Immature natural killer cell (primary cell): ENCODE data around the gene TMTC2. TPM values are rescaled to one million over a fixed set of nuclear protein-coding genes. Genes with fewer than 3 reads are reported as not detected.

Source experiments
- DNase-seq, 3 donors: peaks; one replicate each; pipeline ENCODE4 v3.0.0; 2022; ENCODE audit warnings: mixed read lengths in 1 of 3
- H3K27ac Mint-ChIP-seq, 6 donors: one replicate each; pipeline ENCODE4 v1.8.0; 2020; ENCODE audit warnings: mixed read lengths in 6 of 6, mild to moderate bottlenecking in 5 of 6, inconsistent platforms in 4 of 6, moderate library complexity in 3 of 6
- H3K27me3 Mint-ChIP-seq, 3 donors: one replicate each; pipeline ENCODE4 v1.8.0; 2020 to 2021; ENCODE audit warnings: low read depth in 3 of 3, mild to moderate bottlenecking in 3 of 3, mixed read lengths in 3 of 3, moderate library complexity in 3 of 3, inconsistent platforms in 1 of 3
- H3K36me3 Mint-ChIP-seq, 3 donors: one replicate each; pipeline ENCODE4 v1.8.0; 2020; ENCODE audit warnings: mixed read lengths in 3 of 3, inconsistent platforms in 2 of 3, mild to moderate bottlenecking in 2 of 3
- H3K4me1 Mint-ChIP-seq, 2 donors: one replicate each; pipeline ENCODE4 v1.8.0; 2020; ENCODE audit warnings: inconsistent platforms in 2 of 2, mild to moderate bottlenecking in 2 of 2, mixed read lengths in 2 of 2, moderate library complexity in 1 of 2
- H3K4me3 Mint-ChIP-seq, 5 donors: one replicate each; pipeline ENCODE4 v1.8.0; 2020; ENCODE audit warnings: mild to moderate bottlenecking in 5 of 5, mixed read lengths in 5 of 5, inconsistent platforms in 3 of 5, moderate library complexity in 3 of 5
- H3K9me3 Mint-ChIP-seq, 6 donors: one replicate each; pipeline ENCODE4 v1.8.0; 2020; ENCODE audit warnings: mild to moderate bottlenecking in 6 of 6, mixed read lengths in 6 of 6, inconsistent platforms in 4 of 6, moderate library complexity in 3 of 6
- polyA plus RNA-seq, 3 donors: library from polyadenylated mRNA; unstranded; fragments of 300-500 nt; fragmentation: Illumina TruSeq; gene quantifications; one replicate each; pipeline ENCODE4 v1.2.3, GENCODE V29; 2021

TMTC2 gene
- polyA plus RNA-seq, 3 donors from 2014 or later = not detected

DNA sequence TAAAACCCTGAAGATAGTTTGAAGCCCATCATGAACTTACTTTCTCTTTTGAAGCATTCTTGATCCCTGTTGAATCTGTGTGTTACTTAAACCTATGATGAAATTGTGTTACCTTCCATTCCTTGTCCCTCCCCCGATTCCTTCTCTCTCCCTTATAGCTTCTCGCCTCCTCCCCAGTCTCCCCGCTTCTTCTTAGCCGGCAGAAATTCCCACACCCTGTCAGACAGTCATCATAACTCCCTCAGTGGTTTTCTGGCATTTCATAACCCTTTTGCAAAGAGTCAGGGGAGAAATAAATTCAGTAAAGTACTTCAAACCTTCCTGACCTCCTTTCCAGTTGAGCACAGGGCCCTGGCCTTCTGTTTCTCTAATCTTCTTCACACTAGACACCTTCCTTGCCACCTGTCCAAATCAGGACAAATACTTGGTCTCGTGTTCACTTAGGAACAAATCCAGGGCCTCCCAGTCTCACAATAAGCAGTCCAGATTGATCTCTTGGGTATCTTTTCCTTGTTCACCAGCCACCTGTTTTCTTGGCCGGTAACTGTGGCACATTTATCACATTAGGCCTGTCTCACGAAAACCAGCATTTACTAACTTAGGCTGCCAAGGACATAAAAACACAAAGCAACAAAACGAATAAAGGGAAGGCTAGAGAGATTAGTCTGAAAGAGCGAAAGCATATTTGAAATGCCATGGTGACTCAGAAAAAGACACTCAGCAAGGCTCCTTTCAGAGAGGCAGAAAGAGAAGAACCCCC, 355.9 kb downstream of the TMTC2 start:
- H3K27ac Mint-ChIP-seq = no peak overlapping the region
- H3K36me3 Mint-ChIP-seq = no peaks in the 10 kb centered on the region

GRCh38 chr12:83044736-83045135, 358.0 kb downstream of the TMTC2 start:
- no peaks in the 10 kb centered on the region for H3K4me1 Mint-ChIP-seq
- no peaks in the 10 kb centered on the region for H3K36me3 Mint-ChIP-seq
- DNase-seq = no peak
- no peak overlapping the region for H3K27ac Mint-ChIP-seq
- H3K9me3 Mint-ChIP-seq = peaks cover 0 to 26% (median 11%) of the 10 kb centered on the region in 6 donors
- no peak overlapping the region for H3K4me3 Mint-ChIP-seq
- H3K27me3 Mint-ChIP-seq = peaks cover 0 to 3% (median 0%) of the 10 kb centered on the region in 3 donors

More for the DNA sequence above, 355.9 kb downstream of the TMTC2 start:
- no peak for DNase-seq
- H3K4me1 Mint-ChIP-seq = no peaks in the 10 kb centered on the region
- peaks cover 0 to 4% (median 0%) of the 10 kb centered on the region in 3 donors for H3K27me3 Mint-ChIP-seq
- H3K9me3 Mint-ChIP-seq = peaks cover 0 to 24% (median 11%) of the 10 kb centered on the region in 6 donors
- H3K4me3 Mint-ChIP-seq = no peak overlapping the region

GRCh38 chr12:83046019-83046418, 359.3 kb downstream of the TMTC2 start:
- Mint-ChIP-seq H3K27me3 (peaks cover 0 to 3% (median 0%) of the 10 kb centered on the region in 3 donors), H3K36me3 (peaks cover 0 to under 1% (median 0%) of the 10 kb centered on the region in 3 donors)

GRCh38 chr12:83049306-83049705, 362.6 kb downstream of the TMTC2 start:
- Mint-ChIP-seq H3K27ac (no peak overlapping the region), H3K36me3 (peaks cover 0 to 5% (median 0%) of the 10 kb centered on the region in 3 donors), H3K27me3 (no peaks in the 10 kb centered on the region), H3K4me1 (no peaks in the 10 kb centered on the region), H3K9me3 (peaks cover 0 to 25% (median 4%) of the 10 kb centered on the region in 6 donors), H3K4me3 (no peak overlapping the region)
- no peak for DNase-seq

More at GRCh38 chr12:83046019-83046418, 359.3 kb downstream of the TMTC2 start:
- Mint-ChIP-seq H3K4me3 (no peak overlapping the region), H3K9me3 (peaks cover 0 to 20% (median 7%) of the 10 kb centered on the region in 6 donors), H3K4me1 (no peaks in the 10 kb centered on the region), H3K27ac (no peak overlapping the region)
- DNase-seq = no peak

DNA sequence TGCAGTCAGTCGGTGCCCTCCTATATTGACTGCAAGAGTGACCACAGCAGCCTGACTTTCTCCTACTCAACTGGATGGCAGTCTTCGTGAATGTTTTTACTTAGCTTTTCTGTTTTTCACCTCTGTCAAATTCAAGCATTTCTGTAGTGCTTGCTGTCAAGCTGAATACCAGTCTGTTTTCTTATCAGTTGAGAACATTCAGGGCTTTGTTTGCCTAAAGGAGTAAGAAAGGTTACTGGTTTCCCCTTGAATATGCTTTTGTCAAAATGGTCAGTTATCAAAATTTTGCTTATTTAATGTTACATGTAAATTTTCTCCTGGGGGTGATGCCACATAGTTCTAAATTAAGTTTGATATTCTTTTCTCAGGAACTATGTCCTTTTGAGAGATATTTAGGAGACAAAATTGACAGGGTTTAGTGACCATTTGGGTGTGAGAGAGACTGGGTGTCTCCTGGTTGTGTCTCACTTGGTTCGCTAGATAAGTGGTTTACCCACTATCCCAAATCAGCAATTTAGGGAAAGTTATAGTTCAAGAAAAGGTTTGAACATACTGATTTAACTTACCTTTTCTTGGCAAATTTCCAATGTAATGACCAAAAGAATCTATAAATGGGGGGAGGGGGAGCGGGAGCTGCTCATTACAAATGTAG, 366.3 kb downstream of the TMTC2 start:
- Mint-ChIP-seq H3K9me3 (peaks cover 0 to 14% (median 4%) of the 10 kb centered on the region in 6 donors), H3K4me3 (no peak overlapping the region), H3K4me1 (no peaks in the 10 kb centered on the region), H3K27ac (no peak overlapping the region), H3K36me3 (peaks cover 0 to 10% (median 0%) of the 10 kb centered on the region in 3 donors), H3K27me3 (no peaks in the 10 kb centered on the region)
- no peak for DNase-seq

GRCh38 chr12:83057436-83057835, 370.7 kb downstream of the TMTC2 start:
- Mint-ChIP-seq H3K27ac (no peak overlapping the region), H3K27me3 (no peaks in the 10 kb centered on the region), H3K36me3 (peaks cover 0 to 5% (median 0%) of the 10 kb centered on the region in 3 donors), H3K9me3 (peaks cover 0 to 17% (median 2%) of the 10 kb centered on the region in 6 donors), H3K4me3 (no peak overlapping the region), H3K4me1 (no peaks in the 10 kb centered on the region)
- DNase-seq = no peak

DNA sequence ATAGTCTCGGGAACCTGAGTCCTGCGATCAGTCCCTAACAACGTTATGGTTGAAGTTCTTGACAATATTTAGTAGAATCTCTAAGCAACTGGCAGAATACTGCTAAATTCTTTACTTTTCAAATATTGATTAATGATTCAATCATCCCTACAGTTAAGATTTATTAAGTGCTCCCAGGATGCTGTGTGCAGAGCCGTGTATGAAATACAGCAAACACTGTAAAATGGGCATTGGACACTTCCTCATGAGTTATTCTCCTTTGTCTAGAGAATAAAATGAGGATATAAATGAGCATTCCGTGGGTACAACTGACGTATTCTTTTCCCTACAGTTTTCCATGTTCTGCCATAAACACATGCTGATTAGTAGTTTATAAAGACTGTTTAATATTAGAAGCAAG, 372.4 kb downstream of the TMTC2 start:
- H3K9me3 Mint-ChIP-seq = peaks cover 0 to 24% (median 2%) of the 10 kb centered on the region in 6 donors
- peaks cover 0 to 5% (median 0%) of the 10 kb centered on the region in 3 donors for H3K36me3 Mint-ChIP-seq
- no peak overlapping the region for H3K4me3 Mint-ChIP-seq
- no peak for DNase-seq
- H3K27me3 Mint-ChIP-seq = no peaks in the 10 kb centered on the region
- no peaks in the 10 kb centered on the region for H3K4me1 Mint-ChIP-seq
- H3K27ac Mint-ChIP-seq = no peak overlapping the region

- Mint-ChIP-seq H3K4me3 (no peak overlapping the region), H3K27me3 (no peaks in the 10 kb centered on the region), H3K4me1 (no peaks in the 10 kb centered on the region), H3K27ac (no peak overlapping the region), H3K9me3 (peaks cover 4 to 37% (median 6%) of the 10 kb centered on the region in 6 donors), H3K36me3 (no peaks in the 10 kb centered on the region)
- no peak for DNase-seq
These were observed 378.9 kb downstream of the TMTC2 start for GRCh38 chr12:83065562-83065961.

DNA sequence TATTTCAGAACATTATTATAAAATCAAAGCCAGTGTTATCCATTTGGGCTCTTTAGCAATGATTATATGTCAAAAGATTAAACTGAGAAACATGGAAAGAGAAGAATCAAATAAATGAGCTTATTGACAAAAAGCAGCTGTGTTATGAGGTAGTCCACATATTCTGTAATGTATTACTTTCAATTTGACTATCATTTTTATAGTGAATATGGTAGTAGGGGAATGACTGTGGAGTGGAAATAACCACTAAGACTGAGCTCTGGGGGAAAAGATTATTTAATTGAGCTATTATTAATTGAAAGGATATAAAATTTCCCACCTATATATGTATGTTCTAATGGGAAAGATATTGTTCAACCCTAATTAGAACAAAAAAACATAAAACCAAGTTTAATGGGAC, 381.3 kb downstream of the TMTC2 start:
- no peak for DNase-seq
- no peaks in the 10 kb centered on the region for H3K27me3 Mint-ChIP-seq
- no peaks in the 10 kb centered on the region for H3K4me1 Mint-ChIP-seq
- peaks cover 10 to 49% (median 17%) of the 10 kb centered on the region in 6 donors for H3K9me3 Mint-ChIP-seq
- H3K27ac Mint-ChIP-seq = no peak overlapping the region
- no peak overlapping the region for H3K4me3 Mint-ChIP-seq
- no peaks in the 10 kb centered on the region for H3K36me3 Mint-ChIP-seq

DNA sequence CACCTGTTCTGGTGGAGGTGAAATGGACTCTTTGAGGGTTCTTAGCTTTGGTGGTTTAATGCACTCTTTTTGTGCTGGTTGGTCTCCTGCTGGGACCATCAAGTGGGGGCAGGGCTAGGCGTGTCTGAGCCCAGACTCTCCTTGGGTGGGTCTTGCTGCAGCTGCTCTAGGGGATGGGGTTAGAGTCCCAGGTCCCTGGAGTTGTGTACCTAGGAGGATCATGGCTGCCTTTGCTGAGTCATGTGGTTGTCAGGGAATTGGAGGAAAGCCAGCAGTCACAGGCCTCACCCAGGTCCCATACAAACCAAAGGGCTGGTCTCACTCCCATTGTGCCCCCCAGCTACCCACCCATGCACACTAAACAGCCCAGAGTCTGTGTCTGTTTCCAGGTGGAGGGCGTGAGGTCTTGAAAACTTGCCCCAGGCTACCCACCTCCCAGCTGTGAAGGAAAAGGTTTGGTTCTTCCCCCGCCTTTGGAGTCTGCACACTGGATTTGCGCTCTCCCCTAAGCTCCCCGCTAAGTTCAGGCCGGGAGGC, 387.7 kb downstream of the TMTC2 start:
- Mint-ChIP-seq H3K4me1 (no peaks in the 10 kb centered on the region), H3K27ac (no peak overlapping the region), H3K36me3 (peaks cover 0 to 11% (median 4%) of the 10 kb centered on the region in 3 donors), H3K9me3 (peaks cover 17 to 49% (median 32%) of the 10 kb centered on the region in 6 donors), H3K4me3 (no peak overlapping the region), H3K27me3 (peaks cover 0 to 2% (median 0%) of the 10 kb centered on the region in 3 donors)
- DNase-seq = no peak

GRCh38 chr12:83075471-83075870, 388.8 kb downstream of the TMTC2 start:
- peaks cover 0 to 2% (median 0%) of the 10 kb centered on the region in 3 donors for H3K27me3 Mint-ChIP-seq
- H3K4me3 Mint-ChIP-seq = no peak overlapping the region
- DNase-seq = no peak
- H3K36me3 Mint-ChIP-seq = peaks cover 0 to 11% (median 4%) of the 10 kb centered on the region in 3 donors
- no peaks in the 10 kb centered on the region for H3K4me1 Mint-ChIP-seq
- no peak overlapping the region for H3K27ac Mint-ChIP-seq
- H3K9me3 Mint-ChIP-seq = peaks cover 17 to 53% (median 30%) of the 10 kb centered on the region in 6 donors

GRCh38 chr12:83077041-83077440, 390.3 kb downstream of the TMTC2 start:
- no peaks in the 10 kb centered on the region for H3K4me1 Mint-ChIP-seq
- H3K9me3 Mint-ChIP-seq = peaks cover 17 to 48% (median 25%) of the 10 kb centered on the region in 6 donors
- H3K4me3 Mint-ChIP-seq = no peak overlapping the region
- DNase-seq = no peak
- peaks cover 0 to 11% (median 4%) of the 10 kb centered on the region in 3 donors for H3K36me3 Mint-ChIP-seq
- H3K27me3 Mint-ChIP-seq = peaks cover 0 to 2% (median 0%) of the 10 kb centered on the region in 3 donors
- H3K27ac Mint-ChIP-seq = no peak overlapping the region

DNA sequence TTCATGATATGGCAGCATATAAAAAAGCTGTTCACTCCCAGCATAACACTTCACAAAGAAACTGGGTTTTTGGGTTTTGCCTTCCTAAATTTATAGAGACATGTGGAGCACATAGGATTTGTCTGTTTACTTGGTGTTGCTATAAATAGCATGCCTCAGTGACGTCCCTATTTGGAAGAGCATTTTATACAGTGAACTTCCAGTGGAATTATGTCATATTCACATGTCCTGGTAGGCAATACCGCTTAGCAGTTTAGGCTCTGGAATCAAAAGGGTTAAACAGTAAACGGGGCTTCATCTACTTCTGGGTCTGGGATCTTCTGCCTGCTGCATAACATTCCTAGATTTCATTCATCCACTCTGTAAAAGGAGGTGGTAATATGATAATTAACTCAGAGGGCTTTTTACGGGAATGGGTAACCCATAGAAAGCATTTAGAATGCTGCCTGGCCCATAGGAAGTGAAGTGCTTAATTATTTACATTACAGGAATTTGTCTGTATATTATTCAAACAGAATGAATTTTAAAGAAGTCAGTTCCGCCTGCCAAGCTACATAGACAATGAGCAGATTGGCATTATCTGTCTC, 396.1 kb downstream of the TMTC2 start:
- DNase-seq = no peak
- peaks cover 2 to 32% (median 13%) of the 10 kb centered on the region in 6 donors for H3K9me3 Mint-ChIP-seq
- no peaks in the 10 kb centered on the region for H3K4me1 Mint-ChIP-seq
- no peaks in the 10 kb centered on the region for H3K36me3 Mint-ChIP-seq
- H3K4me3 Mint-ChIP-seq = no peak overlapping the region
- no peak overlapping the region for H3K27ac Mint-ChIP-seq
- peaks cover 0 to 2% (median 0%) of the 10 kb centered on the region in 3 donors for H3K27me3 Mint-ChIP-seq
